ENCODE measurements around the gene ZNF567. TPM values are rescaled to one million over a fixed set of nuclear protein-coding genes. Genes with fewer than 3 reads are reported as not detected.

ZNF567 gene
- 7.0 to 11.1 TPM (median 9.2 TPM) in 5 replicates for total RNA-seq (2022; extraction: Qiagen RNA extraction; ENCODE audit: low read depth)

GRCh38 chr19:36687214-36688056 lies at the start of gene ZNF567:
Gene ZNF567 (plus strand): TSS chr19:36687612. CDS start chr19:36694868, 7,256 bp downstream.

Other genes with a start within 250 kb of the ZNF567 start
- 7.2 to 12.8 TPM (median 9.4 TPM) in 5 replicates for gene ZNF566, start 198.1 kb upstream of the ZNF567 start, total RNA-seq (2022; extraction: Qiagen RNA extraction; ENCODE audit: low read depth)
- 3.6 to 11.3 TPM (median 7.1 TPM) in 5 replicates for gene ZNF260, start 159.3 kb upstream of the ZNF567 start, total RNA-seq (2022; extraction: Qiagen RNA extraction; ENCODE audit: low read depth)
- 1.6 to 3.4 TPM (median 2.6 TPM) in 5 replicates for gene ZNF529, start 114.3 kb upstream of the ZNF567 start, total RNA-seq (2022; extraction: Qiagen RNA extraction; ENCODE audit: low read depth)
- 0.02 to 0.06 TPM in 2 of 5 replicates, not detected in the others for gene ZNF382, start 82.3 kb upstream of the ZNF567 start, total RNA-seq (2022; extraction: Qiagen RNA extraction; ENCODE audit: low read depth)
- 5.7 to 9.9 TPM (median 8.5 TPM) in 5 replicates for gene ZNF461, start 20.8 kb upstream of the ZNF567 start, total RNA-seq (2022; extraction: Qiagen RNA extraction; ENCODE audit: low read depth)
- gene ZNF850, start 85.2 kb downstream of the ZNF567 start, total RNA-seq (2022; extraction: Qiagen RNA extraction; ENCODE audit: low read depth), result 0.40 to 1.1 TPM (median 0.54 TPM) in 5 replicates
- gene ZNF790, start 150.8 kb downstream of the ZNF567 start, total RNA-seq (2022; extraction: Qiagen RNA extraction; ENCODE audit: low read depth), result 0.37 to 0.57 TPM (median 0.45 TPM) in 5 replicates
- 0.18 to 0.34 TPM (median 0.21 TPM) in 3 of 5 replicates, not detected in the others for gene ZNF345, start 163.3 kb downstream of the ZNF567 start, total RNA-seq (2022; extraction: Qiagen RNA extraction; ENCODE audit: low read depth)
- gene ZNF829, start 228.7 kb downstream of the ZNF567 start, total RNA-seq (2022; extraction: Qiagen RNA extraction; ENCODE audit: low read depth), result 0.25 to 0.66 TPM (median 0.39 TPM) in 5 replicates
- 0.70 to 1.8 TPM (median 1.2 TPM) in 5 replicates for gene ZNF568, start 228.7 kb downstream of the ZNF567 start, total RNA-seq (2022; extraction: Qiagen RNA extraction; ENCODE audit: low read depth)

All from A549 treated with RU486 at 1 μM for 4 hours (cell line).